ENCODE results near the gene GPC6. TPM values are rescaled to one million over a fixed set of nuclear protein-coding genes. Genes with fewer than 3 reads are reported as not detected.

The GPC6 gene
- total RNA-seq, 1 donor, result 77.8 TPM

DNA sequence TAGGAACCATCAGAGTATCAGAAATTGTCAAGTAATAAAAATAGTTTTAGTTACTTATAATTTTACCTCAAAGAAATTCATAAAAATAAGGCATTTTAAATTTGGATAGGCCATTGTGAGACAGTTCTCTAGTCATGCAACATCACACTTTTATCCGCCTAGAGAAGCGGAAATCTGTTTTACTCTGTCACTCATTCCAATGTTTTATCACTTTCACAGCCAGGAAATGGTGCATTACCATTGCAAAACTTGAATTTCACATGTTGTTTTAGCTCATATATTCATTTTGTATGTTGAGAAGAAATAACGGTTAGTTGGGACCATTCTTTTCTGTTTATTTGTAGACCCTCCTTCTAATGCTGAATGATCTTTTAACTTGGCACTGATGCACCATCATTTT lies 427.2 kb downstream of the GPC6 start:
- Histone ChIP-seq H3K4me1 (ENCODE audit: insufficient read depth, low read length) (no peaks in the 10 kb centered on the region), H3K4me2 (ENCODE audit: insufficient read depth, low read length) (no peak overlapping the region), H3K27me3 (ENCODE audit: insufficient read depth, low read length) (no peaks in the 10 kb centered on the region), H4K20me1 (ENCODE audit: insufficient read depth, low read length) (no peaks in the 10 kb centered on the region), H3K36me3 (ENCODE audit: insufficient read depth, low read length) (no peaks in the 10 kb centered on the region), H3K9me3 (ENCODE audit: low read depth, low read length) (no peaks in the 10 kb centered on the region), H2AFZ (ENCODE audit: low read length) (no peak overlapping the region), H3K4me3 (ENCODE audit: insufficient read depth, low read length) (no peak overlapping the region), H3K27ac (ENCODE audit: low read depth, low read length) (no peak overlapping the region), H3K79me2 (ENCODE audit: insufficient read depth, low read length) (no peaks in the 10 kb centered on the region)
- no peak for DNase-seq (ENCODE audit: insufficient read length, low spot score, missing footprints)
- no peak for TF ChIP-seq CTCF (IDR thresholded peaks at IDR 0.05; ENCODE audit: extremely low read depth, low read depth, low read length)

DNA sequence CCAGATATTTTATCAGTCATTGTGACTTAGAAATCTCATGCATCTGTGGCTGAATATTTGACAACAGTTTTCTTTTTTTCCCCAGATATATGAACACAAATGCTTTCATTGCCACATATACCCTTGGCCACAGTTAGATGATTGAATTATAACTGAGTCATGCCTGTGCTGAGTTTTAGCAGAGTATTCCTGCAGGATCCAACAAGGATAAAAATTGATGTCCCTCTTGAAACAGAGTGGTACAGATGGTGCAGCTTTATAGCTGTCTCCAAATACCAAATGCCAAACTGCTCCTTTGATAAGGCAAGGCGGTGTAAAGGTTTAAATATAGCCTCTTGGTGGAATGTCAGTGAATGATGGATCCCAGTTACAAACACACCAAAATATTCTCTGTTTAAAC lies 428.5 kb downstream of the GPC6 start:
- no peak overlapping the region for H3K27ac ChIP-seq (ENCODE audit: low read depth, low read length)
- no peaks in the 10 kb centered on the region for H3K4me1 ChIP-seq (ENCODE audit: insufficient read depth, low read length)
- H2AFZ ChIP-seq (ENCODE audit: low read length), result no peak overlapping the region
- H3K9me3 ChIP-seq (ENCODE audit: low read depth, low read length), result no peaks in the 10 kb centered on the region
- DNase-seq (ENCODE audit: insufficient read length, low spot score, missing footprints), result no peak
- H3K36me3 ChIP-seq (ENCODE audit: insufficient read depth, low read length), result no peaks in the 10 kb centered on the region
- H3K27me3 ChIP-seq (ENCODE audit: insufficient read depth, low read length), result no peaks in the 10 kb centered on the region
- no peak overlapping the region for H3K4me2 ChIP-seq (ENCODE audit: insufficient read depth, low read length)
- H4K20me1 ChIP-seq (ENCODE audit: insufficient read depth, low read length), result no peaks in the 10 kb centered on the region
- H3K4me3 ChIP-seq (ENCODE audit: insufficient read depth, low read length), result no peak overlapping the region
- no peaks in the 10 kb centered on the region for H3K79me2 ChIP-seq (ENCODE audit: insufficient read depth, low read length)
- TF ChIP-seq CTCF (IDR thresholded peaks at IDR 0.05; ENCODE audit: extremely low read depth, low read depth, low read length), result no peak

DNA sequence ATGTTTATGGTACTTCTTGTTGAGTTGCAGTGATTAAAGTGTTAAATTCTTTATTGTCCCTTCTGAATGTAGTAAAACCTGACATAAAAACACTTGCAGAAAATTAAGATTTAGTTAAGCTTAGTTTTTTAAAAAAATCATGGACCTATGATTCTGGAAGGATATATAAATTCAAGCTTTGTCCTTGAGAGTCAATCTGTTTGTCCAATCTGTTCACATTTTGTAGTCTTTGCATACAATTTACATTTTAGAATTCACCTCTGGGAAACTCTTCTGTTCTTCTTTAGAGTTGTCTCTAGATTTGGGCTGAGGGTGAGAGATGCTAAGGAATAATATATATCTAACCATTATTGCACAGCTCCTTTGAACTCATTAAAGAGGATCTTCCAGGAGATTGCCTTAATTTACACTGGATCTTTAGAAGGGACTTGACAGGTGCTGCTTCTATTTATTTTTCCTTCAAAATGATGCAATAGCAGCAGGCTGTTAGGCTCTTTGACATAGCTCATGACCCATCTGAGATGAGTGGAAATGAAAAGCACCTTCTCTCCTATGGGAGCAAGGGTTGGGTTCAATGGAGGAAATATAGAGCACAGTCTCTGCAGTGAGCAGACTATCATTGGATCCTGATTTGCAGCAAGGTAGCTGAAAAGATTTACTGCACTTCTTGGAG lies 433.9 kb downstream of the GPC6 start:
- Histone ChIP-seq H3K27me3 (ENCODE audit: insufficient read depth, low read length) (no peaks in the 10 kb centered on the region), H3K4me1 (ENCODE audit: insufficient read depth, low read length) (no peaks in the 10 kb centered on the region), H3K27ac (ENCODE audit: low read depth, low read length) (no peak overlapping the region), H3K36me3 (ENCODE audit: insufficient read depth, low read length) (no peaks in the 10 kb centered on the region), H2AFZ (ENCODE audit: low read length) (no peak overlapping the region), H4K20me1 (ENCODE audit: insufficient read depth, low read length) (peaks cover 2% of the 10 kb centered on the region), H3K9me3 (ENCODE audit: low read depth, low read length) (no peaks in the 10 kb centered on the region), H3K4me3 (ENCODE audit: insufficient read depth, low read length) (no peak overlapping the region), H3K79me2 (ENCODE audit: insufficient read depth, low read length) (no peaks in the 10 kb centered on the region), H3K4me2 (ENCODE audit: insufficient read depth, low read length) (no peak overlapping the region)
- TF ChIP-seq CTCF (IDR thresholded peaks at IDR 0.05; ENCODE audit: extremely low read depth, low read depth, low read length), result no peak
- no peak for DNase-seq (ENCODE audit: insufficient read length, low spot score, missing footprints)

GRCh38 chr13:93670866-93671265 lies 444.3 kb downstream of the GPC6 start:
- DNase-seq (ENCODE audit: insufficient read length, low spot score, missing footprints), result no peak
- no peak overlapping the region for H2AFZ ChIP-seq (ENCODE audit: low read length)
- no peak overlapping the region for H3K4me3 ChIP-seq (ENCODE audit: insufficient read depth, low read length)
- H3K9me3 ChIP-seq (ENCODE audit: low read depth, low read length), result no peaks in the 10 kb centered on the region
- no peaks in the 10 kb centered on the region for H3K79me2 ChIP-seq (ENCODE audit: insufficient read depth, low read length)
- H3K27ac ChIP-seq (ENCODE audit: low read depth, low read length), result no peak overlapping the region
- TF ChIP-seq CTCF (IDR thresholded peaks at IDR 0.05; ENCODE audit: extremely low read depth, low read depth, low read length), result no peak
- no peaks in the 10 kb centered on the region for H3K27me3 ChIP-seq (ENCODE audit: insufficient read depth, low read length)
- no peaks in the 10 kb centered on the region for H3K4me1 ChIP-seq (ENCODE audit: insufficient read depth, low read length)
- no peaks in the 10 kb centered on the region for H3K36me3 ChIP-seq (ENCODE audit: insufficient read depth, low read length)
- H4K20me1 ChIP-seq (ENCODE audit: insufficient read depth, low read length), result no peaks in the 10 kb centered on the region
- no peak overlapping the region for H3K4me2 ChIP-seq (ENCODE audit: insufficient read depth, low read length)

Measured in osteoblast (primary cell).